ENCODE results near the gene SST.

SST gene

DNA sequence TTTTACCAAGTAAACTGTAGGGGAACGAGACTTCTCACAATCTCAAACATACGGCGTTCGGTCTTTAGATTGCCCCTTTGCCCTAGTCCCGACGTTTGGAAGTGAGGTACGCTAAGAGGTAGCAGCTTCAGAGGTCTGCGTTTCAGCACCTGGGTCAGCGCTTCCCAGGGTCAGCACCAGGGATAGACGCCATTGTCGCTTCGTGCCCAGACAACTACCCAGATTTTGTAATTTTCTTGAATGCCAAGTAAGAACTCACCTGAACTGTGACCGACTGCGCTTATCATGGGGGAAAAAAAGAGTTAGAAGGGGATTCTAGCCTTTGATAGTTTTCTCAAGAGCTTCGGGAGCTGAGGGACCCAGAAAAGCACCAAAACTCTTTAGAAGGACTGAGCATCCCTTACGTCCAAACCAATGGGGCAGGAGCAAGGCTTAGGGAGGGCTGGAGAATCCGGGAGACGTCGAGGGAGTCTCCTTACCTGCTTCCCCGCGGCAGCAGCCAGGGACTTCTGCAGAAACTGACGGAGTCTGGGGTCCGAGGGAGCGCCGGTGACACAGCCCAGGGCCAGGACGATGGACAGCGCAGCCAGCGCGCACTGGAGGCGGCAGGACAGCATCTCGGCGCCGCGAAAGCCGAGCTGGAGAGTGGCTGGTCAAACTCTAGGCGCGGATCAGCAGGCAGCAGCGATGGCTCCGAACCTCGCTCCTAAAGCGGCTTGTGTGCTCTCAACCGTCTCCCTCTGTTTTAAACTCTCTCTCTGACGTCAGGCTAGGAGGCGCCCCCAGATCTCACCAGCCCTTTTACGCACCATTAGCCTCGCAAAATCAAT is at the start of gene SST:
SST (minus strand) TSS at position 720 of the 830 bp plus-strand sequence; CDS start at position 617, 103 bp downstream.
- DNase-seq, result no peak

DNA sequence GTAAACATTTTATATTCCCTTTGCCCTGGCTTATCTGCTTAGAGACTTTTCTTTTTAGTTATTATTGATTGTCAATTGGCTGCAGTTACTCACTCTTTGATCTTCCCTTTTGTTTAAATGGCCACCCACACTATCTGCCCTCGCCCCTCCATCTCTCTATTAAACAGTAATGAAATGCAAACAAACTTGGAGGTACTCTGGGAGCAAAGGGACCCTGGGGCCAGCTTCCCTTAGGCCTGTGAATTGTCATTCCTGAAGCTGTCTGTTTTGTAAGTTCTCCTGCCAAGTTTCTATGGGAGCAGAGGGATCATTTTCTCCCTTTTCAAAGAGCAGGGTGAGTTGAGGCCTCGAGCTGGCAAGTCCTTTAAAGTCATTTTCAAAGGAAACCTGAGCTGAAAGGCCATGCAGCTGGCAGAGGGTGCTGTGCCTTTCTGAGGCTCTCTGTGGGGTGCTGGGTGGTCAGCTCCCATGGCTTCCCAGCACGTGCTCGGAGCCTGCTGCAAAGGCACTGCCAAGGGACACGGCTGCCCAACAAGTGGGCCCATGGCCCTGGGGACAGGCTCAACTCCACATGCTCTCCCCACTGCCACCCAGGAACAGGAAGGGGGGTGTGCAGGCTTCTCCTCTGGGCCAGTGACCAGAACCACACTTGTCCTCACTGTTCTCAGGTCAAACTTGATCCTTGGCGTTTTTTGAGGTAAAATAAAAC is 49.6 kb upstream of the SST start:
- no peak for DNase-seq

DNA sequence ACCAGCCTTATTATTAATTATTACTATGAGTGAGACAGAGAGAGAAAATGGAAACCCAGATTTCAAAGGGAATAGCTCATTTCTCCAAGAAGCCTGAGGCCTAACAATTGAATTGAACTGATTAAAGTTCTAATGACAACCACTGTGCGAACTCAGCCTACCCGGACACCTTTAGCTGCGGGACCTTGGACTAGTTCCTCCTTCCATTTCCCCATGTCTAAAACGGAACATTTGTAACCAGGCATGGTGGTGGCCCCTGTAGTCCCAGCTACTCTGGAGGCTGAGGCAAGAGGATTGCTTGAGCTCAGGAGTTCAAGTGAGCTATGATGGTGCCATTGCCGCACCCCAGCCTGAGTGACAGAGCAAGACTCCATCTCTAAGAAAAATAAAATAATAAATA is 48.6 kb upstream of the SST start:
- DNase-seq, result no peak

DNA sequence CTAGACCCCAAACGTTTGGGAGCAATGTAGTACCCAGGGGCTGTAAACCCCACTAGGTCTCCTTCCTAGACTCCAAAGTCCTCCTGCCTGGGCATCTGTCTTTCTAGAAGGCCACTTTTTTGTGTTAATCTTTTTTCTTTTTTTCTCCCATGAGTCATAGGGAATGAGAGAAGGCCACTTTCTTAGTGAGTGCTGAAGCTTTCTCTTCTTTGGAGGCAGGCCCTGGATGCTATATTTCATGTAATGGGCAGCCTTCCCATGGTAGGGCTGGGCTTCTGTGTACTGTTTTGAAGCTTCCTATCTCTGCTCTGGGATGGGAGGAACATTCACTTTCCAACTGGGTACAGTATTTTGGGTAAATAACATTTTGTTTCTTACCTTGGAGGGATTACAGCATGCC is 47.4 kb upstream of the SST start:
- no peak for DNase-seq

DNA sequence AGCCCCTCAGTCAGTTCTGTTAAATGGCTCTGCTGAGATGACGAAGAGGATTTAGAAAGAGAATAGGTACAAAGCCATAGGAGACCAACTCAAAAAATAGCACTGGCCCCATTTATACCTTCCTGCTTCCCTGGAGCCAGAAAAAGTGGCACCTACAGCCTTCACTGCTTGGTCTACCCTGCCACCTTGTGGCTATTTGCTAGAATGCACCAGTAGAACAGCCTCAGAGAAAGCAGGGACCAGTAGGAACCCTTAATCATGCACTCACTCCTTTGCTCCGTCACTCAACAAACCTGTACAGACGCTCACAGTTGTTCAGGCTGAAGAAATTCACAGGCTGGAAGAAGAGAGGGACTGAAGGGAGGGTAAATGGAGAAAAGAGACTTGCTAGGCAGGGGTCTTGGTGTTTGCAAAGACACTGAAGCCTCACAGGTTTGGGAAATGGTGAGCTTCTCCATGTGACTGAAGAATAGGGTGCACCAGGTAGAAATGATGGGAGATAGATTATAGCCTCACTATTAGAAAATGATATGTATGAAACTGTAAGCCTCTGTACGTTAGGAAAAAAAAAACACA is 44.3 kb upstream of the SST start:
- peak; percentile 84 for DNase-seq

DNA sequence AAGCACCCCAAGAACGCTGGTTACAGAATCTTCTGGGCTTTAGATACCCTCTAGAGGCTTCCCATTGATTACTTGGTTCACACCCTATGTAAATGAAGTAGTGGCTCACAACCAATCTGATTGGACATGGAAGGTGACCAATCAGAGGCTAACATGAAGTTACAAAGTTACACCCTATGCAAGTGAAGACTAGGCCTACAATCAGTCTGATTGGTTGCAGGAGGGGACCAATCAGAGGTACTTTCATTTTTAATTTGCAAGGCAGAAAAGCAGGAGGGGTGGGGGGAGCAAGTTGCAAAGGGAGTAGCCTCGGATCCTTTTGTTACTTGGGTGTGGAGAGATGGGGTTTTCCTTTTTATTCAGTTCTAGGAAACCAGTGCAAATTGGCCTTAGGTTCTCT is 43.3 kb upstream of the SST start:
- peak; percentile 70 for DNase-seq

DNA sequence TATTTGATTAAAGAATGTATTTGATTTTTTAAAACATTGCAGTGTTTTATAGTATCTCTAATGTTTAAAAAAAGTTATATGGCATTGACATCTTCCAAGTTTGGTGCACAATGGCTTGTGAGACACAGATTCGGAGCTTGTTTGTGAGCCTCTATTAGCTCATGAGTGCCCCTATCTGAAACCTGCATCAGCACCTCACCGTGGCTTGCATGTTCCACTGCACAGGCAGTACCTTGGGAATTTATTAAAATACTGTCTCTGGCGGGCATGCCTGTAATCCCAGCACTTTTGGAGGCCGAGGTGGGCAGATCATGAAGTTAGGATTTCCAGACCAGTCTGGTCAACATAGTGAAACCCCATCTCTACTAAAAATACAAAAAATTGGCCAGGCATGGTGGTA is 39.0 kb upstream of the SST start:
- DNase-seq, result no peak

DNA sequence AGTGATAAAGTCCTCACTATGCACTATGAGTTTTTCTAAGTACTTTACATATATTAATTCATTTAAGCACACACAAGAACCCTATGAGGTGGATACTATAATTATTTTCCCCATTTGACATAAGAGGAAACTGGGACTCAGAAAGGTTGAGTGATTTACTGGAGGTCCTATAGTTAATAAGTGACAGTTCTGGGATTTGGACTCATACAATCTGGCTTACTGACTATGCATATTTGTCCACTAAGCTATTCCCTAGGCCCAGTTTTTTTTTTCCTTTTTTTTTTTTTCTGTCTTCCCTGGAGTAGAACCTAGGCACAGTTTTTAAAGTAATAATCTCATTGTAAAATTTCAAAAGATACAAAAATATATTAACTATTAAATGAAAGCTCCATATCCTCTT is 38.5 kb upstream of the SST start:
- no peak for DNase-seq

DNA sequence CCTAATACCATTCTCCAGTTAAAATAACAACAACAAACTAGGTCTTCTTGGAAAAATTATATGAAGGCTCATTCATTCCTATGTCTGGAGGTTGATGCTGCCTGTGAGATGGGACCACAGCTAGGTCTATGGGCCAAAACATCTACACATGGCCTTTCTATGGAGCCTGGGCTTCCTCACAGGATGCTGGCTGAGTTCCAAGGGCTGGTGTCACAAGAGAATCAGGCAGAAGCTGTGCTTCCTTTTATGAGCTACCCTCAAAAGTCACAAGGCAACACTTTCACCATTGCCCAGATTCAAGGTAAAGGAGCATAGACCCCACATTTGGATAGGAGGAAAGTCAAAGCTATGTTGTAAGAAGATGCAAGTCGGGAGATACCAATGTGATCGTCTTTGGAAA is 36.8 kb upstream of the SST start:
- DNase-seq, result no peak

DNA sequence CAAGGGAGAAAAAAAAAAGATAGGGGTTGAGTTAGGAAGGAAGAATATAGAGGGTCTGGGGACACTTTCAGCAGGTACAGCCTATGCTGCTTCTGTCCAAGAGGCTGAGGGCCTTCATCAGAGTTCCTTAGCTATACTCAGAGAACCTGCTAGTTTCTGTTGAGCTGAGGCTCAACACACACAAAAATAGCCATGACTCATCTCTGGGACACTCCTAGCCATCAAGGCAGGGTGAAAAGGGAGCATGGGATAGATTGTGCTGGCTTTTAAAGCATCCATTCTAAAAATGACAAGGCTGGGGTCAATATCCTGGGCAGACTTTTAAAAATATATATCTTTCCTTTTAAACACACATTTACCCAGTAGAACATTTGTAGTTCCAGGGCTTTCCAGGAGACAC is 35.0 kb upstream of the SST start:
- DNase-seq, result no peak

DNA sequence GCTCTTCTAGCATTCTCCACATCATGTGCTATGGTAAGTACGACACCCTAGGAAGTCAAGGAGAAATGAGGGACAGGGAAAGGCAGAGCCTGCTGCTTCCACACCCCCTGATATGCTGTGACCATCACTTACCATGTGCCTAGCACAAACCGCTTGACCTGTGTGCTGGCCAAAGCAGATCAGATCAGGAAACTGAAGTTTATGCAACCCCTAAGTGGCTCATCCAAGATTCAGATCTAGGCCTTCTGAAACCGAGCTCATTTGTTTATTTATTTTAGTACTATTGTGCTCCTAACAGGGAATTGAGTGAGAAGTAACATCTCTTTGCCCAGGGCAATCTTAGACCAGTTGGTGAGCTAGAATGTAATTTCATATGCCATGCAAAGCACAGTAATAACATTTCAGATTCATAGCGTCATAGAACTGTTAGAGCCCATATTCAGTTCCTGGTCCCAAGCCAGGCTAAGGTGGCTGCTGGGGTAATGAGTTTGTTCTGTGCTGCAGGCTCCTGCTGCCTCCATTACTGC is 32.4 kb upstream of the SST start, which contains the start of gene RTP2:
RTP2 (minus strand) TSS at position 51 of the 527 bp plus-strand sequence. CDS start 429 bp downstream, outside the sequence.
- DNase-seq, result no peak

DNA sequence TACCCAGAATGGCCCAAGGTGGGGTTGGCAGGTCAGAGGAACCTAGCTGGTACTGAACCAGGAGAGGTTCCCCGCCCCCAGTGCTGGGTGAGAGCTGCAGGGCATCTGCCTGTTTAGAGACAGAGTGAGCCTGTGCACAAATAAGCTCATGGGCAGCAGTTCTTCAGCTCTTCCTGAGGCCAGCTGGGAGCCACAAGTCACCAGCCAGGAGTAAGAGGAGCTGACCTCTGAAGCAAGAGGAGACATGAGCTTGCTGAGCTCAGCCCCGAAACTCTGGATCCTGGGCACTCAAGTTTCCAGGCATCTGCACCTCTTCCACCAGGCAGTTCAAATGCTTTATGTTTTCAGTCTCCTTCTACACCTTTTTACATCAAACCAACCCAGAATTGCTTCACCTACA is 30.1 kb upstream of the SST start:
- no peak for DNase-seq

DNA sequence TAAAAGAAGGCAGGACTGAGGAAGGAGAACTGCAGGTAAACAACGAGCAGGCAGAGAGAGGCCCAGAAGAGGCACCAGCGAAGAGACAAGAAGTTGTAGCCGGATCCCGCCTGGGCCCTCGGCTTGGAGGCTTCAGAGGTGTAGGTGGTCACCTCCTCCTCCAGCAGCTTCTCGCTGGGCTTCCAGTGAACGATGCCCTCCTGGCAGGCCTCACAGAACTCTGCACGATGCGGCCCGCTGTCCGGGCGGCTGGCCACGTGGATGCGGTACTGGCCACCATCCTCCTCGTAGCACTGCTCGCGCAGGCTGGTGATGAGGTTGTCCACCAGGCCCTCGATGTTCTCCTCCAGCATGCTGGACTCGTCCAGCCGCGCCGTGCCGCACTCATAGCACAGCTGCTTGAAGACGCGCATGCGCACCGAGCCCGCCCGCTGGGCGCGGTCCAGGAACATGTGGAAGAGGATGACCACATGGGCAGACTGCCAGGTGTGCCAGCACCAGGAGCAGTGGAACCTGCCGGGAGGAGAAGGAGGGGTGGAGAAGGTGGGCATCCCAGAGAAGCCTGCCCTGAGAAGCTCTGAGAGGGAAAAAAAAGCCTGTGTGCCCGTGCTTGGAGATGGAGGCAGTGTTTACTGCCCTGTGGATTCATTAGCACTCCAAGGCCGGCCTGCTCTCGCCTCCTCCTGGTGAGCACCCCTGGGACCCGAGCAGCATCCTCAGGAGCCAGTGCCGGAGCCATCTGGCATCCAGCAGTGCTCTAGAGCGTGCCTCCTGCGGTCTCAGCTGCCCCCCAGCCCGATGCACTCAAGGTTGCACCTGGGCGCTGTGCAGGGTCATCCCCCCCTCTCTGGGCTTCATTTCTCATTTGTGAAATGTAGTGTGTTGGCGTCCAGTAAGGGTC is 28.6 kb upstream of the SST start:
- DNase-seq, result no peak

DNA sequence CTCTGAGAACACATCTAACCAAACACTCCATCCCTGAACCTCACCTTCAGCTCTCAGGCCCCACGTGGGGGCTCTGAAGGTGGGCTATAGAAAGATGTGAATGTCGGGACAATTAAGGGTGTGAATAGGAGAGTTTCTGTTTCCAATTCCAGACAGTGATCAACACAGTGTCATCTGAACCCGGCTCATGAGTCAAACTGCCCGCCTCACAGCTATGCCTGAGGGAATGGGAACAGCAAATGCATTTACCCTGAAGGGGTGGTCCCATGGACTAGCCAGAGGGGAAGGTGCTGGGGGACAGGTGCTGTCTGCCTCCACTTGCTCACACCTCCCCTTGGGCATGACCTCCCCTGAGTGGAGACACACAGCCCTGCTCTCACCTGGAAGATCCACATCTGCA is 25.8 kb upstream of the SST start:
- no peak for DNase-seq

DNA sequence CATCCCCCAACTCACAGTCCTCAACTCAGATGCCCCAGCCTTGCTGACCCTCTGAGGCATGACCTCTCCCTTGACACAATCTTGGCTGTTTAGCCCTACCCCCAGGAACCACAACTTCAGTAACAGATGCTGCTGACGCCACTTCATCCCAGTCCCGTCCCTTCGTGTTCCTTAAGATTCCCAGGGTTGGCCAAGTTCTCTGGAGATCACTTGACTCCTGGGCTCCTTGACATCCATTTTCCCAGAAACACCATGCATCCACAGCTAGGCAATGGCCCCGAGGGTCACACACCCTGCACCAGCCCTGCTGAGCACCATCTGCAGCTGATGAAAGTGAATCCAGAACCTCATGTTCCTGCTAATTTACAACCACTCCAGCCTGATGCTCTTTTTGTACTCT is 25.3 kb upstream of the SST start:
- DNase-seq, result no peak

DNA sequence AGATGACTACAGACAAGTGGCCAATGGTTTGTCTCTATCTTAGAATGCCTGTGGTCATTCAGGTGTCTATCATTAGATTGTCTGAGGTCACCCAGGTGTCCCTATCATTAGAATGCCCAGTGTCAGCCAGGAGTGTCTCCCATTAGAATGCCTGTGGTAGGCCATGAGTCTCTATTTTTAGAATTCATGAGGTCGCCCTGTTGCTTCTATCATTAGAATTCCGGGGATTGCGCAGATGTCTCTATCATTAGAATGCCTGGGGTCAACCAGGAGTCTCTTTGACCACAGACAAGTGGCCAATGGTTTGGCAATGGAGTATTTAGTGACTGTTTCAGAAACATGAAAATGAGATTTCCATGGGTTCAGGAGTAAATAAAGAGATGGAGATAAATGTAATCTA is 24.6 kb upstream of the SST start:
- no peak for DNase-seq

DNA sequence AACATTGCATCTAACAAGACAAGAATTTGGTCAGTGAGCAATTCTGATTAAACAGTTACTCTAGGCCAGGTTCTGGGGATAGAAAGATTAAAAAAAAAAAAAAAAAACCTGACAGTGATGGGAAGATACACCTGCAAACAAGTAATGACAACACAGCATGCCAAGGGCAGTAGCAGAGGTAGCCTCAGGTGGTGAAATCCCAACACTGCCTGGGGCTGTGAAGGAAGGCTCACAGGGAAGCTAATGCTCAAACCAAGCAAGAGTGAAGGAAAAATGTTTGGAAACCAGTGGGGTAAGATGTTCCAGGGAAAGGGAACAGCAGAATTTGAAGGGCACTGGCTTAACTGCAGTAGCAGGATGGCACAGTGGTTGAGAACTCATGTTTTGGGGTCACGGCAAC is 23.2 kb upstream of the SST start:
- DNase-seq, result no peak

DNA sequence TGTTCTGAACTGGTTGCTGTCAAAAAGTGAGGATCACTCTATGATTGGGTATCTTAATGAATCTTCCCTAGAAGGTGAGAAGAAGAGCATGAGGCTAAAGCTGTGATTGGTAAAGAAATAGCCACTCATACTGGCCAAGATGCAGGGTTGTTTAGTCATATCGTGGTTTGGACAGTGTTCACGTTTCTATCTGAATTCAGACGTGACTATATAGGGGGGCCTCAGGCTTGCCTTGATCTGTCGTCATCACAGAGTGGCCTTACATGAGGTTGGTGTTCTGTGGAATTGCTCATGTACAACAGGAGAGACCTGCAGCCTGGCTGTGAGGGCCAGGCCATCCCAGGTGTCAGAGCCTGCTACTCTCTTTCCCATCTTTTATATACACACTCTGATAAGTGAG is 19.8 kb upstream of the SST start:
- DNase-seq, result no peak

DNA sequence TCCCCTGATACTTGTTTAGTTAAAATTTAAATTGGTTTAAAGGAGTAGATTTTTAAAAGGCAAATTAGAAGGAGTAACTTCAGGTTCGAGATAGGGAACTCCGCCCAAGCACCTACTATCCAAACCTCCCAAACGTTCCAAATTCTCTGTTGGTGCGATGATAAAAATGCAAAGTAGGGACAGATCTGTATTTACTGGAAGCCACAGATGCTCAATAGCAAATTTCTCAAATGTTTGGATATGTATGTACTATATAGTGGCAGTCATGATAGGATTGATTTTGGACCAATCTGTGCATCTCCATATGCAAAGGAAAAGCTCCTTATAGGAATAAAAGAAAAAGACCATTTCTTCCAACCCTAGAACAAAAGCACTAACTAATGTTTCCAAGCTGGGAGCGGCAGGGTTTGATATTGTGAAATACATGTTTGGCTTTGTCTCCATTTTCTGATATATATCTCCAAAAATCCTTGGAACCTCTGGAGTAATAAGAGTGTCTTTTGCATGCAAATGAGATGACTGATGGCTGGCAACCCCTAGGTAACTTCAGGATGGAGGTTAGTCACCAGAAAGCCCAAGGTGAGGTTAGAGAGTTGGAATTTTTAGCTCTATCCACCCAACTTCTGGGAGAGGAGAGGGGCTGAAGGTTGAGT is 16.6 kb upstream of the SST start:
- no peak for DNase-seq

DNA sequence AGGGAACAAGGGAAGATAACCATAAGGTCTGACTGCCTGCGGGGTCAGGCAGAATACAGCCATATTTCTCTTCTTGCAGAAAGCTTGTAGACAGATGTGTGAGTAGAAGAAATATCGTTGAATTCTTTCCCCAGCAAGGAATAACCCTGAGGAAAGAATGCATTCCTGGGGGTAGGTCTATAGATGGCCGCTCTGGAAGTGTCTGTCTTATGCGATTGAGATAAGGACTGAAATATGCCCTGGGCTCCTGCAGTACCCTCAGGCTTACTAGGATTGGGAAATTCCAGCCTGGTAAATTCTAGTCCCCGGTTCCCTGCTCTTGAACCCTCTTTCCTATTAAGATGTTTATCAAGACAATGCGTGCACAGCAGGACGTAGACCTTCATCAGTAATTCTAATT is 15.8 kb upstream of the SST start:
- DNase-seq, result no peak

DNA sequence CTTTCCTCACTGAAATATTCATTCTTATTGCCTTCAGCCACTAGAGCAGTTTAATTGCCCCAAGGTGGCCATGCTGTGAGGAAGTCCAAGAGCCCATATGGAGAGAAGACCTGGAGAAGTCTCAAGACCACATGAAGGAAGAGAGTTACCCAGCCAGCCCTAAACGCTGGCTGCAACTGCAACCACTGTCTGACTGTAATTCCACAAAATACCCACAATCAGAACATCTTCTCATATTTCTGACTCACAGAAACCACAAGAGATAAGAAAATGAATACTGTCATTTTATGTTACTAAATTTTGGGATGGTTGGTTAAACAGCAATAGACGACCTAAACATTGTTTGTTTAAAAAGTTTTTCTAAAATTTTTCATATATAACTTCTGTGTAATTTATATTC is 14.7 kb upstream of the SST start:
- DNase-seq, result no peak

DNA sequence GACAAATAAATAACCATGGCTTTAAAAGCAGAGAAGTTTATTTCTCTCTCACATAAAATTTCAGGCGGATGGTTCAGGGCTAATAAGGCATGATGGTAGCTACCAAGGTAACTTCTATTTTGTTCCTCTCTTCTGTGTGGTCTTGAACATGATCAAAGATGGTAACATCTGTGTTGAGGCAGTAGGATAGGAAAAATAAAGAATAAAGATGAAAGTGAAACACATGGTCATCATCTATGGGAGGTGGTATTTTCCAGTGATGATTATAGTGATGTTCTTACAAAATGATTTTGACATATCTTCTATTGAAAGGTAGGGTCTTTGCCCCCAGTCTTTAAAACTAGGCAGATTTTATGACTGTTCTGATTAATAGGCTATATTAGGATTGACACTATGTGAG is 14.2 kb upstream of the SST start:
- no peak for DNase-seq

Measured in CD4-positive, alpha-beta T cell treated with Interleukin-10 for 1 hour (primary cell).